Esophagus squamous epithelium (tissue), 4 donors: ENCODE data around the gene TANGO2.

Experiments
- POLR2A ChIP-seq, 4 donors: fragments of 450-650 bp; IDR thresholded peaks; one replicate each; pipeline ENCODE4 v1.6.1; 2017; ENCODE audit warnings: antibody characterized with exemption in 4 of 4, mild to moderate bottlenecking in 4 of 4, moderate library complexity in 3 of 4
- TF ChIP-seq, protein P1 (sequence below), 6 experiments: fragments of 450-650 bp in 4 of 6; fragments of 200-600 bp in 2 of 6; sonication (generic) in 2 of 6; IDR thresholded peaks; one replicate each; pipeline ENCODE4 v1.5.1; 2016 to 2019; ENCODE audit warnings: antibody characterized with exemption in 6 of 6, mild to moderate bottlenecking in 4 of 6, moderate library complexity in 4 of 6

DNA sequence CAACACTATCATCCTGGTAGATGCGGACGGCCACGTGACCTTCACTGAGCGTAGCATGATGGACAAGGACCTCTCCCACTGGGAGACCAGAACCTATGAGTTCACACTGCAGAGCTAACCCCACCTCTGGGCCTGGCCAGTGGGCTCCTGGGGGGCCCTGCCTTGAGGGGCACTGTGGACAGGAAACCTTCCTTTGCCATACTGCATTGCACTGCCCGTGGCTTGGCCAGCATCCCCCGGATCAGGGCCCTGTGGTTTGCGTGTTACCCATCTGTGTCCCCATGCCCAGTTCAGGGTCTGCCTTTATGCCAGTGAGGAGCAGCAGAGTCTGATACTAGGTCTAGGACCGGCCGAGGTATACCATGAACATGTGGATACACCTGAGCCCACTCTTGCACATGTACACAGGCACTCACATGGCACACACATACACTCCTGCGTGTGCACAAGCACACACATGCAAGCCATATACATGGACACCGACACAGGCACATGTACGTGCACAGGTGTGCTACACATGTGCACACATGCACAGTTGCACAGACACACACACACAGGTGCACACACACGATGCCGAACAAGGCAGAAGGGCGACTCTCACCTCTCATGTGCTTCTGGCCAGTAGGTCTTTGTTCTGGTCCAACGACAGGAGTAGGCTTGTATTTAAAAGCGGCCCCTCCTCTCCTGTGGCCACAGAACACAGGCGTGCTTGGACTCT is 43.8 kb downstream of the TANGO2 start:
- TF ChIP-seq, protein P1, sequence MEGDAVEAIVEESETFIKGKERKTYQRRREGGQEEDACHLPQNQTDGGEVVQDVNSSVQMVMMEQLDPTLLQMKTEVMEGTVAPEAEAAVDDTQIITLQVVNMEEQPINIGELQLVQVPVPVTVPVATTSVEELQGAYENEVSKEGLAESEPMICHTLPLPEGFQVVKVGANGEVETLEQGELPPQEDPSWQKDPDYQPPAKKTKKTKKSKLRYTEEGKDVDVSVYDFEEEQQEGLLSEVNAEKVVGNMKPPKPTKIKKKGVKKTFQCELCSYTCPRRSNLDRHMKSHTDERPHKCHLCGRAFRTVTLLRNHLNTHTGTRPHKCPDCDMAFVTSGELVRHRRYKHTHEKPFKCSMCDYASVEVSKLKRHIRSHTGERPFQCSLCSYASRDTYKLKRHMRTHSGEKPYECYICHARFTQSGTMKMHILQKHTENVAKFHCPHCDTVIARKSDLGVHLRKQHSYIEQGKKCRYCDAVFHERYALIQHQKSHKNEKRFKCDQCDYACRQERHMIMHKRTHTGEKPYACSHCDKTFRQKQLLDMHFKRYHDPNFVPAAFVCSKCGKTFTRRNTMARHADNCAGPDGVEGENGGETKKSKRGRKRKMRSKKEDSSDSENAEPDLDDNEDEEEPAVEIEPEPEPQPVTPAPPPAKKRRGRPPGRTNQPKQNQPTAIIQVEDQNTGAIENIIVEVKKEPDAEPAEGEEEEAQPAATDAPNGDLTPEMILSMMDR (IDR thresholded peaks at IDR 0.05) = no peak
- TF ChIP-seq POLR2A (IDR thresholded peaks at IDR 0.05) = no peak
